Left renal cortex interstitium (tissue), 4 donors: ENCODE measurements around the gene OR4K17. TPM values are rescaled to one million over a fixed set of nuclear protein-coding genes. Genes with fewer than 3 reads are reported as not detected.
"Not testable (repeated sequence)": the region's sequence is repeated elsewhere in the genome, so short reads cannot be mapped to it uniquely, and the experiment has no call there.

ENCODE experiments used
- DNase-seq, 4 donors: peaks; one replicate each; pipeline ENCODE4 v3.0.0-alpha.2; 2013; ENCODE audit warnings: low read depth in 4 of 4, low spot score in 2 of 4, missing footprints in 1 of 4
- polyA plus RNA-seq, 4 donors: library from polyadenylated mRNA; unstranded; fragments of 120-200 nt; gene quantifications; one replicate each; pipeline ENCODE4 v1.2.1, GENCODE V29; 2013; ENCODE audit not compliant: insufficient read length in 4 of 4

The OR4K17 gene
- polyA plus RNA-seq = under 1 TPM in 3 of 4 donors, not detected in 1; 0.03 to 0.05 (median 0.05) TPM

GRCh38 chr14:20110438-20110837 is at the start of gene OR4K17:
Gene OR4K17 (plus strand): TSS chr14:20110739. CDS start chr14:20117500, 6,761 bp downstream.
- no peak for DNase-seq

GRCh38 chr14:20092050-20092449 is 18.5 kb upstream of the OR4K17 start:
- DNase-seq = no peak

GRCh38 chr14:20093442-20093841 is 17.1 kb upstream of the OR4K17 start:
- DNase-seq = no peak

- DNase-seq = not testable (repeated sequence)
These were observed 11.4 kb upstream of the OR4K17 start for GRCh38 chr14:20098926-20099770.

GRCh38 chr14:20112321-20112720 is 1.8 kb downstream of the OR4K17 start:
- no peak for DNase-seq

GRCh38 chr14:20116748-20117147 is 6.2 kb downstream of the OR4K17 start:
- DNase-seq = no peak

GRCh38 chr14:20118795-20119194 is 8.3 kb downstream of the OR4K17 start:
- no peak for DNase-seq

- no peak for DNase-seq
These were observed 28.0 kb downstream of the OR4K17 start, which contains the start of gene OR4N5 for GRCh38 chr14:20138520-20138919. Gene OR4N5 (plus strand): TSS chr14:20138820. CDS start chr14:20143736, 4,916 bp downstream.

GRCh38 chr14:20143911-20144310 is 33.4 kb downstream of the OR4K17 start:
- no peak for DNase-seq

- DNase-seq = no peak
These were observed 34.3 kb downstream of the OR4K17 start for GRCh38 chr14:20144820-20145219.

GRCh38 chr14:20164462-20164861 is 53.9 kb downstream of the OR4K17 start:
- no peak for DNase-seq

GRCh38 chr14:20167091-20167490 is 56.6 kb downstream of the OR4K17 start:
- no peak for DNase-seq

- DNase-seq = not testable (repeated sequence)
These were observed 59.3 kb downstream of the OR4K17 start for GRCh38 chr14:20169852-20170251.

Other genes starting within 250 kb of the OR4K17 start
- gene OR4K2, start 235.6 kb upstream of the OR4K17 start, polyA plus RNA-seq = not detected
- gene OR4K5, start 190.1 kb upstream of the OR4K17 start, polyA plus RNA-seq = not detected
- gene OR4K1, start 179.8 kb upstream of the OR4K17 start, polyA plus RNA-seq = not detected
- not detected for gene OR4K15, start 135.1 kb upstream of the OR4K17 start, polyA plus RNA-seq
- gene OR4Q2, start 108.6 kb upstream of the OR4K17 start, polyA plus RNA-seq = not detected
- not detected for gene OR4K14, start 91.4 kb upstream of the OR4K17 start, polyA plus RNA-seq
- gene OR4K13, start 74.7 kb upstream of the OR4K17 start, polyA plus RNA-seq = not detected
- not detected for gene OR4L1, start 50.7 kb upstream of the OR4K17 start, polyA plus RNA-seq
- gene OR4N5, start 28.1 kb downstream of the OR4K17 start, polyA plus RNA-seq = not detected
- under 1 TPM in 1 of 4 donors, not detected in 3; 0.05 TPM for gene OR11G2, start 80.2 kb downstream of the OR4K17 start, polyA plus RNA-seq
- not detected for gene OR11H6, start 113.0 kb downstream of the OR4K17 start, polyA plus RNA-seq
- gene OR11H7, start 118.2 kb downstream of the OR4K17 start, polyA plus RNA-seq = under 1 TPM; 0.32 to 0.69 (median 0.54) TPM
- gene OR11H4, start 128.5 kb downstream of the OR4K17 start, polyA plus RNA-seq = under 1 TPM in 1 of 4 donors, not detected in 3; 0.14 TPM
- gene TTC5, start 195.2 kb downstream of the OR4K17 start, polyA plus RNA-seq = 10 to 100 TPM; 26.3 to 32.4 (median 28.9) TPM
- gene CCNB1IP1, start 222.5 kb downstream of the OR4K17 start, polyA plus RNA-seq = 100 to 1,000 TPM; 108 to 134 (median 109) TPM
- gene PARP2, start 232.9 kb downstream of the OR4K17 start, polyA plus RNA-seq = 10 to 100 TPM; 41.5 to 71.9 (median 56.7) TPM